HCT116 (cell line): ENCODE measurements around the gene KRI1. TPM values are rescaled to one million over a fixed set of nuclear protein-coding genes. Genes with fewer than 3 reads are reported as not detected.

Experiments used
- ATAC-seq: fragments of 200-7000 bp; cut with Tn5 transposase; 2 replicates; pipeline ENCODE4 v1.9.1; 2020; ENCODE audit warnings: mild to moderate bottlenecking, moderate library complexity
- BruUV-seq: library from RNA; stranded (reverse); fragments of 400-500 nt; replicated peaks from 2 replicates; lab custom pipeline; 2021; lab: Mats Ljungman, UMichigan
- CTCF ChIA-PET: fragments of 300-600 bp; sonication (Branson Sonifier 250); formaldehyde crosslinking; loops from one replicate; lab custom pipeline; 2021; ENCODE audit warnings: antibody characterized with exemption; lab: Charles Lee
- POLR2A ChIA-PET: fragments of 300-600, 350-600 bp; sonication (Branson Sonifier 250); formaldehyde crosslinking; loops from one replicate; lab custom pipeline; 2021; ENCODE audit warnings: antibody characterized with exemption; lab: Charles Lee
- RAD21 ChIA-PET, 2 experiments: fragments of 300-600 bp; sonication (Branson Sonifier 250); formaldehyde crosslinking; loops; one replicate each; lab custom pipeline; 2023; ENCODE audit warnings: low total read pairs in 2 of 2; ENCODE audit not compliant: uncharacterized antibody in 2 of 2, unreplicated experiment in 2 of 2, low non-redundant PET in 1 of 2; lab: Charles Lee
- DNase-seq: peaks from one replicate; pipeline ENCODE4 v3.0.0-alpha.2; 2010; ENCODE audit warnings: low read depth, low spot score
- H2AFZ ChIP-seq: fragments of 200-600 bp; shearing (Covaris generic), sonication (generic); 2 replicates; pipeline ENCODE4 v1.6.1; 2017; ENCODE audit warnings: low read depth, mixed run types, mixed read lengths, antibody characterized with exemption, low read length; ENCODE audit not compliant: poor library complexity, severe bottlenecking
- H3K27ac ChIP-seq: 2 replicates; pipeline ENCODE4 v1.5.1; 2012; ENCODE audit warnings: low read depth, low read length
- H3K27me3 ChIP-seq: fragments of 200-600 bp; sonication (generic); 2 replicates; pipeline ENCODE4 v1.6.1; 2016; ENCODE audit warnings: mixed run types, low read length, mixed read lengths; ENCODE audit not compliant: insufficient read depth
- H3K36me3 ChIP-seq, 2 experiments: fragments of 200-500 bp in 1 of 2; fragments of 200-600 bp in 1 of 2; sonication (Bioruptor generic) in 1 of 2; sonication (generic) in 1 of 2; 2 replicates each; pipeline versions ENCODE4 v1.5.1 to v1.6.1; 2014 to 2016; ENCODE audit warnings: low read length in 2 of 2, inconsistent platforms in 1 of 2, mixed read lengths in 1 of 2, mixed run types in 1 of 2; ENCODE audit not compliant: insufficient read depth in 2 of 2, control insufficient read depth in 1 of 2
- H3K4me1 ChIP-seq, 2 experiments: fragments of 200-600 bp in 1 of 2; sonication (generic) in 1 of 2; 2 replicates each; pipeline versions ENCODE4 v1.5.1 to v1.6.1; 2012 to 2017; ENCODE audit warnings: low read length in 2 of 2, inconsistent platforms in 1 of 2, mild to moderate bottlenecking in 1 of 2, mixed read lengths in 1 of 2, mixed run types in 1 of 2, moderate library complexity in 1 of 2; ENCODE audit not compliant: insufficient read depth in 2 of 2, control insufficient read depth in 1 of 2
- H3K4me2 ChIP-seq: fragments of 200-600 bp; sonication (generic); 2 replicates; pipeline ENCODE4 v1.6.1; 2017; ENCODE audit warnings: mixed run types, low read length, mixed read lengths
- H3K4me3 ChIP-seq, 2 experiments: fragments of 200-600 bp in 1 of 2; sonication (generic) in 1 of 2; replicated peaks in 1 of 2; 2 replicates each; pipeline ENCODE4 v1.5.1; 2011 to 2016; ENCODE audit warnings: low read length in 2 of 2, control low read depth in 1 of 2, low read depth in 1 of 2, mild to moderate bottlenecking in 1 of 2, mixed read lengths in 1 of 2, mixed run types in 1 of 2
- H3K79me2 ChIP-seq: fragments of 200-600 bp; sonication (generic); 2 replicates; pipeline ENCODE4 v1.6.1; 2017; ENCODE audit warnings: mild to moderate bottlenecking, mixed run types, low read length, moderate library complexity, mixed read lengths; ENCODE audit not compliant: insufficient read depth
- H3K9ac ChIP-seq: fragments of 200-600 bp; sonication (generic); 2 replicates; pipeline ENCODE4 v1.6.1; 2016; ENCODE audit warnings: low read length, mixed read lengths
- H3K9me2 ChIP-seq: fragments of 200-600 bp; sonication (generic), shearing (Covaris generic); 2 replicates; pipeline ENCODE4 v1.6.1; 2017; ENCODE audit warnings: mixed run types, mild to moderate bottlenecking, moderate library complexity; ENCODE audit not compliant: insufficient read depth
- H3K9me3 ChIP-seq, 2 experiments: fragments of 200-500 bp in 1 of 2; fragments of 200-600 bp in 1 of 2; sonication (Bioruptor generic) in 1 of 2; sonication (generic) in 1 of 2; 2 replicates each; pipeline ENCODE4 v1.6.1; 2014 to 2017; ENCODE audit warnings: low read length in 2 of 2, mixed read lengths in 2 of 2, inconsistent platforms in 1 of 2, low read depth in 1 of 2, mild to moderate bottlenecking in 1 of 2, mixed run types in 1 of 2, moderate library complexity in 1 of 2; ENCODE audit not compliant: control insufficient read depth in 1 of 2, insufficient read depth in 1 of 2
- H4K20me1 ChIP-seq: fragments of 200-600 bp; sonication (generic), shearing (Covaris generic); 2 replicates; pipeline ENCODE4 v1.6.1; 2017; ENCODE audit warnings: mixed run types, mild to moderate bottlenecking, moderate library complexity; ENCODE audit not compliant: insufficient read depth
- ATF3 ChIP-seq: IDR thresholded peaks from 2 replicates; pipeline ENCODE4 v1.6.1; 2012
- CEBPB ChIP-seq: IDR thresholded peaks from 2 replicates; pipeline ENCODE4 v1.6.1; 2012; ENCODE audit warnings: low read depth
- CTCF ChIP-seq, 3 experiments: fragments of 200-600 bp in 1 of 3; sonication (generic) in 1 of 3; IDR thresholded peaks in 2 of 3; conservative IDR thresholded peaks in 1 of 3; 2 replicates each; pipeline ENCODE4 v1.5.1; 2012 to 2017; ENCODE audit warnings: low read depth in 2 of 3, low read length in 2 of 3, antibody characterized with exemption in 1 of 3, borderline replicate concordance in 1 of 3, control low read depth in 1 of 3, mild to moderate bottlenecking in 1 of 3, mixed read lengths in 1 of 3, mixed run types in 1 of 3, moderate library complexity in 1 of 3; ENCODE audit not compliant: insufficient read depth in 1 of 3
- EGR1 ChIP-seq: IDR thresholded peaks from 2 replicates; pipeline ENCODE4 v1.6.1; 2012; ENCODE audit warnings: low read depth
- ELF1 ChIP-seq: IDR thresholded peaks from 2 replicates; pipeline ENCODE4 v1.6.1; 2012; ENCODE audit warnings: low read depth, borderline replicate concordance
- EZH2 ChIP-seq: fragments of 200-600 bp; sonication (generic); IDR thresholded peaks from 2 replicates; pipeline ENCODE4 v1.6.1; 2017; ENCODE audit warnings: antibody characterized with exemption, mixed run types
- FOSL1 ChIP-seq: IDR thresholded peaks from 2 replicates; pipeline ENCODE4 v1.6.1; 2012; ENCODE audit warnings: low read depth
- MAX ChIP-seq: IDR thresholded peaks from 2 replicates; pipeline ENCODE4 v1.6.1; 2012
- POLR2AphosphoS5 ChIP-seq: IDR thresholded peaks from 2 replicates; pipeline ENCODE4 v1.6.1; 2011; ENCODE audit warnings: mild to moderate bottlenecking, low read depth, low read length, moderate library complexity
- RAD21 ChIP-seq: IDR thresholded peaks from 2 replicates; pipeline ENCODE4 v1.6.1; 2012; ENCODE audit warnings: low read depth, mild to moderate bottlenecking
- REST ChIP-seq: IDR thresholded peaks from 2 replicates; pipeline ENCODE4 v1.6.1; 2012; ENCODE audit warnings: low read depth
- SIN3A ChIP-seq: IDR thresholded peaks from 2 replicates; pipeline ENCODE4 v1.6.1; 2012; ENCODE audit warnings: low read depth
- SP1 ChIP-seq: IDR thresholded peaks from 2 replicates; pipeline ENCODE4 v1.6.1; 2012; ENCODE audit warnings: low read depth
- SRF ChIP-seq: IDR thresholded peaks from 2 replicates; pipeline ENCODE4 v1.6.1; 2012; ENCODE audit warnings: low read depth
- TCF7L2 ChIP-seq: IDR thresholded peaks from 2 replicates; pipeline ENCODE4 v1.7.0; 2011; ENCODE audit warnings: borderline replicate concordance, inconsistent platforms; ENCODE audit not compliant: insufficient read depth, insufficient read length; ENCODE audit errors: extremely low read depth
- ZBTB33 ChIP-seq: IDR thresholded peaks from 2 replicates; pipeline ENCODE4 v1.6.1; 2011; ENCODE audit warnings: mild to moderate bottlenecking, low read length, moderate library complexity; ENCODE audit not compliant: insufficient replicate concordance; ENCODE audit errors: extremely low read depth
- ZFX ChIP-seq: fragments of 450-650 bp; IDR thresholded peaks from 2 replicates; pipeline ENCODE4 v1.6.1; 2017
- ZNF274 ChIP-seq: fragments of 200-500 bp; sonication (Bioruptor generic); IDR thresholded peaks from 2 replicates; pipeline ENCODE4 v1.6.1; 2014; ENCODE audit warnings: mild to moderate bottlenecking, low read depth, low read length, inconsistent platforms
- intact Hi-C: fragments of 100-400 bp; cut with micrococcal nuclease; formaldehyde crosslinking; loops from 2 replicates; pipeline ENCODE4 v1.10.0; 2022
- total RNA-seq: library from RNA; stranded (reverse); gene quantifications from one replicate; pipeline ENCODE4 v1.2.1, GENCODE V29; 2021; ENCODE audit not compliant: unreplicated experiment

KRI1 gene
- total RNA-seq, 1 experiment from 2014 or later: 44.0 TPM

GRCh38 chr19:10521461-10522171 lies 44.2 kb downstream of the KRI1 start:
- H2AFZ ChIP-seq: no peak overlapping the region
- H3K9me2 ChIP-seq: no peaks in the 10 kb centered on the region
- no peak overlapping the region for H3K4me3 ChIP-seq
- no peaks in the 10 kb centered on the region for H4K20me1 ChIP-seq
- POLR2A ChIA-PET: no interaction called here
- H3K27me3 ChIP-seq: no peaks in the 10 kb centered on the region
- TF ChIP-seq CTCF (IDR thresholded peaks at IDR 0.05 in 2 of 3, conservative IDR thresholded peaks at IDR 0.05 in 1 of 3; ENCODE audit: borderline replicate concordance in 1 of 3, insufficient read depth in 1 of 3, low read depth in 2 of 3, low read length in 2 of 3) (no peak), ZFX (no peak), CEBPB (no peak), FOSL1 (no peak), SIN3A (no peak), ZBTB33 (no peak), SP1 (no peak), SRF (no peak), REST (no peak), POLR2AphosphoS5 (no peak), EZH2 (no peak), TCF7L2 (no peak), RAD21 (no peak), MAX (no peak), EGR1 (no peak), ZNF274 (no peak), ELF1 (no peak), ATF3 (no peak)
- CTCF ChIA-PET: interaction anchor here (0.6 kb wide), 1 partner anchor 22 kb away, joined by 3 read pairs; the partner anchor contains the start of gene ATG4D
- H3K27ac ChIP-seq: no peak overlapping the region
- no TSS peak for BruUV-seq
- intact Hi-C loops: no loop called here
- H3K4me2 ChIP-seq: no peak overlapping the region
- ATAC-seq (no peak), DNase-seq (no peak)
- no peak overlapping the region for H3K9ac ChIP-seq
- H3K4me1 ChIP-seq: peaks cover 13 to 36% of the 10 kb centered on the region in 2 experiments; a peak in 3 of 4 replicates
- no peaks in the 10 kb centered on the region for H3K9me3 ChIP-seq
- H3K36me3 ChIP-seq: no peaks in the 10 kb centered on the region
- H3K79me2 ChIP-seq: no peaks in the 10 kb centered on the region
- RAD21 ChIA-PET: no interaction called here
